Stimulated activated CD4-positive, alpha-beta T cell treated with anti-CD3 and anti-CD28 coated beads, TNF-alpha, amount 100 ng/mL, for 4 hours (primary cell): ENCODE measurements around the gene TTF2.
"Not testable (repeated sequence)": the region's sequence is repeated elsewhere in the genome, so short reads cannot be mapped to it uniquely, and the experiment has no call there.

Experiments
- DNase-seq, 3 experiments: peaks; one replicate each; pipeline ENCODE4 v3.0.0-alpha.2; 2020; ENCODE audit warnings: low read depth in 3 of 3

Gene TTF2

DNA sequence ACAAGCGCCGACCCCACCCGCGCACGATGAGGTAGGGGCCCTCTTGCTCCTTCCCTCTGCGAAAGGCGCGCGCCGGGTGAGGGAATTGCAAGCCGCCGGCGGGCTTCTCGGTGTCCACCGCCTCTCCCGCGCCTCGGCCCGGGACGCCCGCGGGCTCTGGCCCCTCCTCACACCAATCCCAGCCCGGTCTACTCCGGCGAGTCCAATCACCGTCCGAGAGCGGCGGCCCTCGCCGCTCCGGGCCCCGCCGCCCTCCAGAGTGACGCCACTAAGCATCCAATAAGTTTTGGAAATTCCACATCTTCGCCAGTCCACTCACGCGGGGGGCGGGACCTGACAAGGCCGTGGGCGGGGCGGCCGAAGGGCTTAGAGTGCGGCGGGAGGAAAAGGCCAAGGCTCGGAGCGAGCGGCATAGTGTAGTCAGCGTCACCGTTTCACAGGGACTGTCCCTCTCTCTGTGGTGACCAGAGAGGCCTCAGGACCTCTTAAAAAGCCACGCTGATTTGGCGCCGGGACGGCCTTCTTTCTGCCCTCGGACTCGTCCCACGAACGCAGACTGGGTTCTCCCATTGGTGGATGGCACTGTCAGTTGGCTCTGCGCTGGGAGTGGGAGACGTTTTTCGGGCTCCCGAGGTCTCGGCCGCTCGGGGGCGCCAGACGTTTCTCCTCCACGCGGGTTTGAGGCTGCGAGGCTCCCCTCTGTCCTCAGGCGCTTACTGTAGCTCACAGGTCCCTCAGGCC lies 61.6 kb downstream of the TTF2 start, which contains the start of gene TRIM45:
TRIM45 (minus strand) TSS at position 161 of the 741 bp plus-strand sequence. CDS start 548 bp downstream, outside the sequence.
- DNase-seq: peak; percentile 62 to 79 (median 72)

DNA sequence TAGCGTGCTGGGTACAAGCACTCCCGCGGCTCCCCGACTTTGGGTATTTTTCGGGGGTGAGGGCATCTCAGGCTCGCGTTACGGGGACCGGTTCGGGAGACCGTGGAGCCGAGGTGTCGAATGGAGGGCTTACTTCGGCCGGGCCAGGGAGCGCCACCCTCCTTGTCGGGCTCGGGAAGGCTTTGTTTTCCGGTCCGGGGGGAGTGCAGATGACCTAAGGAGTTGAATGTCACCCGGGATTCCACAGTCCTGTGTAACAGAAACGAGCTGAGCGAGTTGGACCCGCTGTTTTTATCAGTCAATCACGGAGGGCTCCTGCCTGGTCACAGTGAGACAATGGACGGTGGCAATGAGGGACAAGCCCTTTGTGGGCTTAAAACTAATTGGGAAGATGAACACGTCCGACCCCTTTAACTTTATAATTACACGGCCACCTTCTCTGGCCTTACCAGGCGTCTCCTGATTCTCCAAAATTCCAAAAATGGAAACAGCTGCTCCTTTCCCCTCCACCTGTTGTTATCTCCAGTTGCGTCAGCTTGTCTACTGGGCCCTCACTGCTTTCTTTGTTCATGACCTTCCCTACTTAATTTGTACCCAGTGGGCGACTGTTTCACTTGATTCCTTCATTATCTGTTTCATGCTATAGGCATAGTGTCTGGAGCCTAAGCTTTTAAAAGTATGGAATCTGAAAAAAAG lies 62.4 kb downstream of the TTF2 start:
- no peak for DNase-seq

DNA sequence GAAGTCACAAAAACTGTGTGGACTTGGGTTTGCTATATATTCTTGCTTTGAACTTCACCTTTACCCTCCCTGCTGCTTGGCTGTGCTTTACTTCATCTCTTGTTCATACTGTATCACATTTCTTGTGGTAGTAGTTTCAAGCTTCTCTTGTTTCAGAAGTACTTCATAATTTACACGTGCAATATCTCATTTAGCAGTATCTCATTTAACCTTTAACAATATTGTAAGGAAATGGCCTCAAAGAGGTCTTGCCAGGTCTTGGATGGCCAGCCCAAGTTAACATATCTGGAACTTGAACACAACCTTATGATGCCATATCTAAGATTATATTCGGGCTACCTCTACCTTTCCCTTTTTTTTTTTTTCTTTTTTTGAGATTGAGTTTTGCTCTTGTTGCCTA lies 63.1 kb downstream of the TTF2 start:
- DNase-seq: no peak

GRCh38 chr1:117124661-117125060 lies 64.5 kb downstream of the TTF2 start:
- no peak for DNase-seq

- no peak for DNase-seq
These were observed 67.7 kb downstream of the TTF2 start for GRCh38 chr1:117127795-117128194.

- no peak for DNase-seq
These were observed 68.4 kb downstream of the TTF2 start for GRCh38 chr1:117128323-117129079.

DNA sequence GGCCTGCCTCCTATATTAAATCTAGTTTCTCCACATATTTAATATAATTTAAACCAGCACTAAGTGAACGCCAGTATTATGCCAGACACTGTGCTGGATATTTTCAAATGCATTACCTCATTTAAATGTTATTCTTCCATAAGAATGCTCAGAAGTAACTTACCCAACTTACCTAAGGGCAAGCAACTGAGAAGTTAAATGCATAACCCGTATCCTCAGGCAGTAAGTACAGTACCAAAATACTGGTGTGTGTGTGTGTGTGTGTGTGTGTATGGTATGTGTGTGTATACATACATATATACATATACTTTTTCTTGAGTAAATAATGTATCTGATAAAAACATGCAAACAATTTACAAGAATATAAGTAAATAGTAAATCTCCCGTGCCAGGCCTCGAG lies 70.4 kb downstream of the TTF2 start:
- DNase-seq: no peak

- DNase-seq: no peak
These were observed 75.2 kb downstream of the TTF2 start for GRCh38 chr1:117135329-117135728.

GRCh38 chr1:117136749-117137148 lies 76.6 kb downstream of the TTF2 start:
- DNase-seq: no peak

- no peak for DNase-seq
These were observed 77.2 kb downstream of the TTF2 start for GRCh38 chr1:117137281-117137855.

DNA sequence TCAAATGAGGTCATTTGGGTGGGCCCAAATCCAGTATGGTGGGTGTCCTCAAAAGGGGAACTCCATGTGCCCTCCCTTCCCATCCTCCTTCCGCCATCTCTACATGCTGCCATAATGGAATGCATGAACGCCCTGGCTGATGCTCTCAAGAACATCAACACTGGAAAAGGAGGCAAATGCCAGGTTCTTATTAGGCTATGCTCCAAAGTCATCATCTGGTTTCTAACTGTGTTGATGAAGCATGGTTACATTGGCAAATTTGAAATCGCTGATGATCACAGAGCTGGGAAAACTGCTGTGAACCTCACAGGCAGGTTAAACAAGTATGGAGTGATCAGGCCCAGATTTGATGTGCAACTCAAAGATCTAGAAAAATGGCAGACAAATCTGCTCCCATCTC lies 78.0 kb downstream of the TTF2 start:
- DNase-seq: no peak

DNA sequence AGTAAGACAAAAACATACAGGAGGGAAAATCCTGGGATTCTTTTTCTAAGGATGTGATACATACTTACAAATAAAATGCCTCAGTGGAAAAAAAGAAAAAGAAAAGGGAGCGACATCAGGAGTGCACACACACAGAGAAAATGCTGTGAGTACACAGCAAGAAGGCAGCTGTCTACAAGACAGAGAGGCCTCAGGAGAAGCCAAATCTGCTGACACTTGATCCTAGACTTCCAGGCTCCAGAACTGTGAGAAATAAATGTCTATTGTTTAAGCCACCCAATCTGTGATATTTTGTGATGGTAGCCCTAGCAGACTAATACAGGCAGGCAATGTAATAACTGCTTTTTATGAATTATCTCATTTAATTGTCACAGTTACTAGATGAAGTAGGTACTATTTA lies 78.4 kb downstream of the TTF2 start:
- DNase-seq: no peak

DNA sequence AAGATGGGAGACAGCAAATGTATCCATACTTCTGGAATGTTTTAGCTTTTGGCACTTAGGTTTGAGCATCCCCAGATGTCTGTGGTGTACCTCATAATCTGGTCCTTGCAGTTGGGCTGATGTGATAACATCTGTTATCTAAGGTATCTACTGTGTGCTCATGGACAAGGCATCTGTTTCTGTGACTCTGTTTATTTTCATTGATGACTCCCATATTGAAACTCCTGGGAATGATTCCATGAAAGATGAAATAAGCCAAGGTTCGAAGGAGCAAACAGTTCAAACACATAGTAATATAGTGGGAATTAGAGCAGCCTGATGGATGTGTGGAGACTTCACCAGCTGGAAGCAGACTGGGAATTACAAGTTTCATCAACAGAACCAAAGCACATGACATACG lies 82.1 kb downstream of the TTF2 start:
- no peak for DNase-seq

- DNase-seq: no peak
These were observed 83.0 kb downstream of the TTF2 start for GRCh38 chr1:117143172-117143571.

- no peak for DNase-seq
These were observed 83.7 kb downstream of the TTF2 start for GRCh38 chr1:117143871-117144270.

DNA sequence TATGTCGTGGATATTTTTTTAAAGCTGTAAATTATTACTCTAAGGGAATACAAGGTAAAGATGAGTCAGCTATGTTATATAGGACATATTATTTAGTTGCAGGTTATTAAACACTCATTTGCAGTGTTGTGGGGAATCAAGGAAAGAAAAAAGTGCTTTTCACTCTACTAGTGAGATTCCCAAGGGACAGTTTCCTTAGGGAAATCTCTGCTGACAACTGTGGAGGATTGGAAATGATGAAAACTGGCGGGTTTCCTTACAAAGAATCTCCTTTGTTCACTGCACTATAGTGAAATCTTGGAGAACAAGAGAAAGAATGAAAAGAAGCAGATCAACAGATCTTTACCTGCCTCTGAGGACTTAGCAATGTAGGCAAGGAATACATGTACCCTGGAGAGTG lies 85.9 kb downstream of the TTF2 start:
- no peak for DNase-seq

DNA sequence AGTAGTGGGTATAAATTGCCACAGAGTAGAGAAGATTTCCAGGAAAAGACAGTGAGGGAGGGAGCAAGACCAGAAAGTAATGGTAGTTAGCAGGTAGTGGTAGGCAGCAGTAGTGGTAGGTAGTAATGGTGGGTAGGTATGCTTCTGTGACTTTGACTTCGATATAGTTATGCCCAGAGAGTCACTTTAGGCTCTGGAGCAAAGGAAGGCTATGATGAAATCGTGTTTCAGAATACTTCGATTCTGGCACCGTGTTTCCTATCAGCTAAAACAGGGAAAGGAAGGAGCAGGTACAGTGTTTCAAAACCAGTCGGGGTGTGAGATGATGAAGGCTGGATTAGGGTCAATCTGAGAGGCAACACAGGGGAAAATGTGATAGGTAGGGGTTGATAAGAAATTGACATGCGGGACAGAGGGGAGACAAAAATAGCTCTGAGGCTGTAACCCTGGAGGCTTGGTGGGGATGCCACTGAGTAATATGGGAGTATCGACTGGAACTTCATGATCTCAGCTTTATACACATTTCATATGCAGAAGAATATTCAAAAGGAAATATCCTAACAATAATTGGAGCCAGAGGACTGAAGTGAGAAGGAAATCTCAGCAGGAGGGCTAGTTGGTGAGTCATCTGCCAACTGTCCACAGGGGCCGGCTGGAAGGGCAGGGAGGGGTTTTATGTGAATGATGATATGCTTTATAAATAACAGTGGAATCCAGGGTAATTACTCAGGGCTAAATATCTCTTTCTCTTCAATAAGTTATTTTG lies 86.6 kb downstream of the TTF2 start:
- DNase-seq: no peak

GRCh38 chr1:117147341-117147831 lies 87.3 kb downstream of the TTF2 start:
- no peak for DNase-seq

- DNase-seq: no peak
These were observed 87.9 kb downstream of the TTF2 start for GRCh38 chr1:117147856-117148588.

GRCh38 chr1:117150316-117150715 lies 90.2 kb downstream of the TTF2 start:
- DNase-seq: no peak

DNA sequence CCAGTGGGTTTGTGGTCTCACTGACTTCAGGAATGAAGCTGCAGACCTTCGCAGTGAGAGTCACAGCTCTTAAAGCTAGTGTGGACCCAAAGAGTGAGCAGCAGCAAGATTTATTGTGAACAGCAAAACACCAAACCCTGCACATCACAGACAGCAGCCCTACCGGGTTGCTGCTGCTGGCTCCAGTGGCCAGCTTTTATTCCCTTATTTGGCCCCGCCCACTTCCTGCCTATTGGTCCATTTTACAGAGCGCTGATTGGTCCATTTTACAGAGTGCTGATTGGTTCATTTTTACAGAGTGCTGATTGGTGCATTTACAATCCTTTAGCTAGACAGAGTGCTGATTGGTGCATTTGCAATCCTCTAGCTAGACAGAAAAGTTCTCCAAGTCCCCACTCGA lies 91.2 kb downstream of the TTF2 start:
- not testable (repeated sequence) for DNase-seq
